NCI-H146 treated with DMSO at 0.1 percent for 48 hours (cell line): Measurements from ENCODE around the gene TBCB.
"Not testable (repeated sequence)": the region's sequence is repeated elsewhere in the genome, so short reads cannot be mapped to it uniquely, and the experiment has no call there.

Experiments used
- DNase-seq: peaks from one replicate; lab custom pipeline; 2025; ENCODE audit not compliant: unreplicated experiment; lab: John Stamatoyannopoulos, UW

TBCB gene

GRCh38 chr19:36169084-36169760, 54.0 kb downstream of the TBCB start:
- peak; percentile 97 for DNase-seq

GRCh38 chr19:36172852-36173251, 57.6 kb downstream of the TBCB start:
- no peak for DNase-seq

GRCh38 chr19:36173846-36174245, 58.6 kb downstream of the TBCB start:
- not testable (repeated sequence) for DNase-seq
